HEK293T (cell line): ENCODE data around the gene ZC3H7B.

ENCODE experiments used
- ARNT ChIP-seq: fragments of 450-650 bp; IDR thresholded peaks from 2 replicates; pipeline ENCODE4 v1.6.1; 2017; ENCODE audit warnings: mild to moderate bottlenecking
- BHLHE40 ChIP-seq: fragments of 450-650 bp; IDR thresholded peaks from 2 replicates; pipeline ENCODE4 v1.6.1; 2016; ENCODE audit warnings: mild to moderate bottlenecking, moderate library complexity, borderline replicate concordance
- CTBP1 ChIP-seq: fragments of 450-650 bp; IDR thresholded peaks from 2 replicates; pipeline ENCODE4 v1.6.1; 2016; ENCODE audit warnings: borderline replicate concordance
- ELF4 ChIP-seq: fragments of 450-650 bp; IDR thresholded peaks from 2 replicates; pipeline ENCODE4 v1.6.1; 2017; ENCODE audit warnings: antibody characterized with exemption
- FOXA1 ChIP-seq: fragments of 450-650 bp; IDR thresholded peaks from 2 replicates; pipeline ENCODE4 v1.6.1; 2016; ENCODE audit warnings: mild to moderate bottlenecking
- FOXK2 ChIP-seq: fragments of 450-650 bp; IDR thresholded peaks from 2 replicates; pipeline ENCODE4 v1.6.1; 2016; ENCODE audit warnings: mild to moderate bottlenecking
- FOXM1 ChIP-seq: fragments of 450-650 bp; IDR thresholded peaks from 2 replicates; pipeline ENCODE4 v1.6.1; 2017; ENCODE audit warnings: mild to moderate bottlenecking, borderline replicate concordance
- HDGF ChIP-seq: fragments of 450-650 bp; IDR thresholded peaks from 2 replicates; pipeline ENCODE4 v1.6.1; 2017; ENCODE audit warnings: antibody characterized with exemption, borderline replicate concordance
- L3MBTL2 ChIP-seq: fragments of 450-650 bp; conservative IDR thresholded peaks from 2 replicates; pipeline ENCODE4 v1.6.1; 2016; ENCODE audit warnings: mild to moderate bottlenecking
- SP1 ChIP-seq: fragments of 450-650 bp; IDR thresholded peaks from 2 replicates; pipeline ENCODE4 v1.6.1; 2017
- SUZ12 ChIP-seq: fragments of 450-650 bp; IDR thresholded peaks from 2 replicates; pipeline ENCODE4 v1.6.1; 2016; ENCODE audit warnings: mild to moderate bottlenecking
- TARDBP ChIP-seq: fragments of 450-650 bp; IDR thresholded peaks from 2 replicates; pipeline ENCODE4 v1.6.1; 2016

GRCh38 chr22:41351011-41351410, 49.7 kb downstream of the ZC3H7B start:
- TF ChIP-seq SUZ12: no peak
- TF ChIP-seq L3MBTL2: no peak
- no peak for TF ChIP-seq TARDBP
- TF ChIP-seq FOXM1: no peak
- no peak for TF ChIP-seq BHLHE40
- no peak for TF ChIP-seq ELF4
- no peak for TF ChIP-seq HDGF
- no peak for TF ChIP-seq FOXA1
- TF ChIP-seq CTBP1: no peak
- no peak for TF ChIP-seq ARNT
- TF ChIP-seq FOXK2: no peak
- no peak for TF ChIP-seq SP1
